RPMI7951 (cell line): Measurements from ENCODE around the gene TMEM38B. TPM values are rescaled to one million over a fixed set of nuclear protein-coding genes. Genes with fewer than 3 reads are reported as not detected.

Experiments
- total RNA-seq: library from RNA; depleted of rRNA; stranded (reverse); fragments of >200 nt; shearing (Covaris generic); gene quantifications from 2 replicates; pipeline ENCODE4 v1.2.3, GENCODE V29; 2014; rRNA removed

Gene TMEM38B
- total RNA-seq, 1 experiment from 2014 or later = 22.5 TPM

Other genes starting within 250 kb of the TMEM38B start
- 6.0 and 7.2 TPM in 2 replicates for gene FSD1L, start 246.5 kb upstream of the TMEM38B start, total RNA-seq
- 21.0 and 51.2 TPM in 2 replicates for gene FKTN, start 136.4 kb upstream of the TMEM38B start, total RNA-seq
- gene TAL2, start 32.1 kb upstream of the TMEM38B start, total RNA-seq = not detected in 2 replicates